GM10248 (cell line): Measurements from ENCODE around the gene LRIT1.

Source experiments
- CTCF ChIA-PET: fragments of 300-600 bp; sonication (Branson Sonifier 250); formaldehyde crosslinking; extraction: SDS; loops from one replicate; lab custom pipeline; 2021; ENCODE audit warnings: antibody characterized with exemption; lab: Yijun Ruan, JAX
- POLR2A ChIA-PET: fragments of 350-650 bp; sonication (Branson Sonifier 250); formaldehyde crosslinking; extraction: SDS; loops from one replicate; lab custom pipeline; 2020; ENCODE audit warnings: antibody characterized with exemption; lab: Yijun Ruan, JAX
- DNase-seq: peaks from one replicate; pipeline ENCODE4 v3.0.0; 2012; ENCODE audit errors: extremely low spot score
- CTCF ChIP-seq: IDR thresholded peaks from 2 replicates; pipeline ENCODE4 v1.5.1; 2012; ENCODE audit warnings: mild to moderate bottlenecking, low read depth; ENCODE audit errors: extremely low read depth, missing control alignments, control extremely low read depth

LRIT1 gene

GRCh38 chr10:84262190-84262956, 21.0 kb upstream of the LRIT1 start:
- ChIA-PET POLR2A (no interaction called here), CTCF (interaction anchor here (1.0 to 12.8 kb wide), 5 partner anchors 9 to 276 kb away, joined by 3 to 326 read pairs (median 15); no protein-coding TSS in a partner anchor)
- no peak for DNase-seq
- TF ChIP-seq CTCF: no peak

GRCh38 chr10:84261236-84261915, 20.0 kb upstream of the LRIT1 start:
- no peak for DNase-seq
- TF ChIP-seq CTCF: no peak
- ChIA-PET POLR2A (no interaction called here), CTCF (interaction anchor here (1.0 to 12.8 kb wide), 3 partner anchors 8 to 277 kb away, joined by 3 to 326 read pairs (median 7); no protein-coding TSS in a partner anchor)

GRCh38 chr10:84258034-84258695, 16.8 kb upstream of the LRIT1 start:
- CTCF ChIA-PET: interaction anchor here (2.0 to 12.8 kb wide), 2 partner anchors 9 to 281 kb away, joined by 17 to 326 read pairs; no protein-coding TSS in a partner anchor
- POLR2A ChIA-PET: no interaction called here
- TF ChIP-seq CTCF: no peak
- DNase-seq: no peak

- DNase-seq: no peak
- ChIA-PET POLR2A (no interaction called here), CTCF (interaction anchor here (0.7 to 2.0 kb wide), 10 partner anchors 10 to 281 kb away, joined by 3 to 17 read pairs (median 4); no protein-coding TSS in a partner anchor)
- no peak for TF ChIP-seq CTCF
These were observed 16.1 kb upstream of the LRIT1 start for GRCh38 chr10:84257343-84258020.

- ChIA-PET CTCF (interaction anchor here (0.7 to 2.0 kb wide), 14 partner anchors 8 to 282 kb away, joined by 3 to 17 read pairs (median 3); partner anchors contain the start of gene RGR), POLR2A (no interaction called here)
- TF ChIP-seq CTCF: peak; percentile 54
- DNase-seq: peak; percentile 51
These were observed 15.4 kb upstream of the LRIT1 start for GRCh38 chr10:84256510-84257342.
